ENCODE data around the gene CLDN19.

DNA sequence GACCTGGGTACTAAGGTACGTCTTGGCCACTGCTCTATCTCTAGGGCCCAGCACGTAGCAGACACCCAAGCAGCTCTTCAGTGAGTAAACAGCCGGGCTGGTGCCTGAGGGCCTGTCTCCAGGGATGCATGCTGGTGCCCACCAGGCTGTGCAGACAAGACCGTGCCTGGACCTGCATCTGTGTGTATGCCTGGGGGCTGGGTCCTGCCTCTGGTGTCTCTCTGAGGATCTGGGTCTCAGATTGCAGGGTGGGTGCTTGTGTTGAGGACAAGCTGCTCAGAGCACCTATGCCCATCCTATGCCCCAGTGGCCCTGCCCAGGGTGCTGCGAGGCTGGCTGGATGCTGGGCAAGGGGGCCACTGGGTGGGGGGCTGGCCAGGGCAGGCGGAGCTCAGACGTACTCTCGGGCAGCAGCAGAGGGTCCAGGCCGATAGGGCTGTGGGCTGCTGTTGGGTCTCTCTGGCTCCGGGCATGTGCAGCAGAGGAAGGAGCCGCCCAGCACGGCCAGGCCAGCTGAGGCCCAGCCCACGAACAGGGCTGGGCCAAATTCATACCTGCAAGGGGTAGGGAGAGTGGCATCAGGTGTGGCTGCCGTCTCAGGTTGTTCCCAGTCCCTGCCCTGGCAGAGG lies 4.4 kb downstream of the CLDN19 start:
- TF ChIP-seq POLR2A (IDR thresholded peaks at IDR 0.05) = no peak
- TF ChIP-seq, protein P1, sequence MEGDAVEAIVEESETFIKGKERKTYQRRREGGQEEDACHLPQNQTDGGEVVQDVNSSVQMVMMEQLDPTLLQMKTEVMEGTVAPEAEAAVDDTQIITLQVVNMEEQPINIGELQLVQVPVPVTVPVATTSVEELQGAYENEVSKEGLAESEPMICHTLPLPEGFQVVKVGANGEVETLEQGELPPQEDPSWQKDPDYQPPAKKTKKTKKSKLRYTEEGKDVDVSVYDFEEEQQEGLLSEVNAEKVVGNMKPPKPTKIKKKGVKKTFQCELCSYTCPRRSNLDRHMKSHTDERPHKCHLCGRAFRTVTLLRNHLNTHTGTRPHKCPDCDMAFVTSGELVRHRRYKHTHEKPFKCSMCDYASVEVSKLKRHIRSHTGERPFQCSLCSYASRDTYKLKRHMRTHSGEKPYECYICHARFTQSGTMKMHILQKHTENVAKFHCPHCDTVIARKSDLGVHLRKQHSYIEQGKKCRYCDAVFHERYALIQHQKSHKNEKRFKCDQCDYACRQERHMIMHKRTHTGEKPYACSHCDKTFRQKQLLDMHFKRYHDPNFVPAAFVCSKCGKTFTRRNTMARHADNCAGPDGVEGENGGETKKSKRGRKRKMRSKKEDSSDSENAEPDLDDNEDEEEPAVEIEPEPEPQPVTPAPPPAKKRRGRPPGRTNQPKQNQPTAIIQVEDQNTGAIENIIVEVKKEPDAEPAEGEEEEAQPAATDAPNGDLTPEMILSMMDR (IDR thresholded peaks at IDR 0.05 in 8 of 11, conservative IDR thresholded peaks at IDR 0.05 in 3 of 11) = no peak
- TF ChIP-seq POLR2AphosphoS5 (IDR thresholded peaks at IDR 0.05) = no peak
